ENCODE measurements around the gene FOXI1. TPM values are rescaled to one million over a fixed set of nuclear protein-coding genes. Genes with fewer than 3 reads are reported as not detected.

FOXI1 gene
- total and polyA plus RNA-seq, 2 donors (not counting 3 experiments of a cell fraction or from before 2014, with no cell fraction given) = not detected

- dilution Hi-C loops (cut with MboI; ENCODE audit: extremely low pct_ligation_motif_present, low sequenced_read_pairs) = no loop called here
- CTCF ChIA-PET = interaction anchor here (2.1 kb wide), 1 partner anchor 9 kb away, joined by 15 read pairs; no protein-coding TSS in a partner anchor
- H3K9me3 ChIP-seq (replicated peaks; ENCODE audit: control insufficient read depth, insufficient read depth, low read length) = no peaks in the 10 kb centered on the region
- H3K27ac ChIP-seq (ENCODE audit: insufficient read depth, low read depth, low read length) = no peak overlapping the region
- H3K79me2 ChIP-seq (ENCODE audit: control insufficient read depth, insufficient read depth, low read length) = no peaks in the 10 kb centered on the region
- intact Hi-C loops (cut with micrococcal nuclease) = loop anchor here (10.0 kb wide), 1 partner anchor 776 kb away; no protein-coding TSS in a partner anchor
- H4K20me1 ChIP-seq (replicated peaks; ENCODE audit: control insufficient read depth, extremely low read depth, insufficient read depth, low read length) = no peaks in the 10 kb centered on the region
- peaks cover 35% of the 10 kb centered on the region for H3K4me1 ChIP-seq (ENCODE audit: control insufficient read depth, extremely low read depth, insufficient read depth, low read length)
- no peaks in the 10 kb centered on the region for H3K36me3 ChIP-seq (ENCODE audit: control insufficient read depth in 2 of 2, extremely low read depth in 1 of 2, insufficient read depth in 2 of 2, low read length in 2 of 2)
- no peaks in the 10 kb centered on the region for H3K9me1 ChIP-seq (replicated peaks; ENCODE audit: control insufficient read depth, extremely low read depth, insufficient read depth, low read length)
- POLR2A ChIA-PET = no interaction called here
- H3K4me2 ChIP-seq (ENCODE audit: insufficient read depth, low read length) = no peak overlapping the region
- H2AFZ ChIP-seq (ENCODE audit: low read depth, low read length) = no peak overlapping the region
- H3K27me3 ChIP-seq (ENCODE audit: control insufficient read depth in 2 of 2, insufficient read depth in 2 of 2, low read length in 2 of 2) = no peaks in the 10 kb centered on the region
- H3K4me3 ChIP-seq (replicated peaks in 1 of 3; ENCODE audit: insufficient read depth in 1 of 3, low read depth in 1 of 3, low read length in 3 of 3) = no peak overlapping the region
- DNase-seq (ENCODE audit: low read depth, low spot score) = no peak
- no peak overlapping the region for H3K9ac ChIP-seq (replicated peaks; ENCODE audit: extremely low read depth, insufficient read depth, low read length)
- no peak for FAIRE-seq
- TF ChIP-seq GATA2 (IDR thresholded peaks at IDR 0.05; ENCODE audit: insufficient read depth, insufficient read length, low read depth, low read length) = no peak
- no peak for TF ChIP-seq POLR2AphosphoS5 (IDR thresholded peaks at IDR 0.05; ENCODE audit: insufficient read depth, low read depth, low read length)
- no peak for TF ChIP-seq CTCF (IDR thresholded peaks at IDR 0.05; ENCODE audit: extremely low read depth in 1 of 2, insufficient read depth in 1 of 2, low read depth in 1 of 2, low read length in 2 of 2)
- no peak for TF ChIP-seq JUN (IDR thresholded peaks at IDR 0.05; ENCODE audit: borderline replicate concordance, insufficient read depth, insufficient read length, low read depth)
- TF ChIP-seq FOS (IDR thresholded peaks at IDR 0.05; ENCODE audit: borderline replicate concordance, insufficient read depth, low read length) = no peak
- TF ChIP-seq POLR2A (IDR thresholded peaks at IDR 0.05; ENCODE audit: low read depth, low read length) = no peak
- TF ChIP-seq MAX (IDR thresholded peaks at IDR 0.05; ENCODE audit: insufficient read depth, insufficient read length) = no peak
- TF ChIP-seq MYC (IDR thresholded peaks at IDR 0.05; ENCODE audit: low read depth, low read length) = no peak
- TF ChIP-seq EZH2 (IDR thresholded peaks at IDR 0.05; ENCODE audit: borderline replicate concordance, low read depth, low read length, severe bottlenecking) = no peak
- BruUV-seq (replicated peaks) = no TSS peak
These were observed 25.5 kb downstream of the FOXI1 start for GRCh38 chr5:170131235-170131634.
